Stimulated activated CD4-positive, alpha-beta T cell treated with anti-CD3 and anti-CD28 coated beads, Interleukin-15, amount 100 ng/mL, for 48 hours (primary cell): ENCODE results near the gene IFT172.
"Not testable (repeated sequence)": the region's sequence is repeated elsewhere in the genome, so short reads cannot be mapped to it uniquely, and the experiment has no call there.

ENCODE experiments used
- DNase-seq, 2 donors: peaks; one replicate each; pipeline ENCODE4 v3.0.0-alpha.2; 2020; ENCODE audit warnings: low read depth in 2 of 2

The IFT172 gene

GRCh38 chr2:27428213-27428977 is 61.1 kb downstream of the IFT172 start, which contains the start of gene NRBP1:
NRBP1 (plus strand) TSS chr2:27428631; CDS start chr2:27433274, 4,643 bp downstream.
- DNase-seq = peak; percentile 78 to 93

GRCh38 chr2:27427863-27428212 is 61.7 kb downstream of the IFT172 start:
- no peak for DNase-seq

GRCh38 chr2:27425039-27425438 is 64.5 kb downstream of the IFT172 start:
- not testable (repeated sequence) for DNase-seq

- no peak for DNase-seq
Observed at GRCh38 chr2:27422958-27423357, 66.6 kb downstream of the IFT172 start.

- DNase-seq = no peak
Observed at GRCh38 chr2:27421660-27422250, 67.8 kb downstream of the IFT172 start.

GRCh38 chr2:27420996-27421395 is 68.5 kb downstream of the IFT172 start:
- no peak for DNase-seq

- no peak for DNase-seq
Observed at GRCh38 chr2:27416151-27416550, 73.4 kb downstream of the IFT172 start.

GRCh38 chr2:27412419-27413152 is 77.0 kb downstream of the IFT172 start:
- DNase-seq = no peak

- DNase-seq = peak; percentile 91 to 96
Observed at GRCh38 chr2:27409321-27410073, 80.0 kb downstream of the IFT172 start, which contains the start of gene PPM1G. PPM1G (minus strand) TSS chr2:27409591; CDS start chr2:27409422, 169 bp downstream.

GRCh38 chr2:27408601-27409320 is 80.8 kb downstream of the IFT172 start:
- no peak for DNase-seq

- no peak for DNase-seq
Observed at GRCh38 chr2:27407798-27408491, 81.6 kb downstream of the IFT172 start.

GRCh38 chr2:27400348-27401135 is 89.0 kb downstream of the IFT172 start:
- no peak for DNase-seq

- DNase-seq = no peak
Observed at GRCh38 chr2:27398962-27399361, 90.6 kb downstream of the IFT172 start.
